ENCODE measurements around the gene ITGA8. TPM values are rescaled to one million over a fixed set of nuclear protein-coding genes. Genes with fewer than 3 reads are reported as not detected.
"Not testable (repeated sequence)": the region's sequence is repeated elsewhere in the genome, so short reads cannot be mapped to it uniquely, and the experiment has no call there.

Gene ITGA8
- polyA plus RNA-seq, 6 donors from 2014 or later = not detected

- no peaks in the 10 kb centered on the region for H3K36me3 Mint-ChIP-seq
- H3K4me3 Mint-ChIP-seq = no peak overlapping the region
- peaks cover 0 to 7% (median 4%) of the 10 kb centered on the region in 3 donors for H3K27me3 Mint-ChIP-seq
- DNase-seq (no peak), ATAC-seq (ENCODE audit: low read depth in 2 of 2) (no peak)
- H3K4me1 Mint-ChIP-seq = no peaks in the 10 kb centered on the region
- H3K27ac Mint-ChIP-seq = no peak overlapping the region
- peaks cover 0 to 11% (median 3%) of the 10 kb centered on the region in 7 donors for H3K9me3 Mint-ChIP-seq
Measured at GRCh38 chr10:15545884-15546283, 173.8 kb downstream of the ITGA8 start.

- no peak for ATAC-seq (ENCODE audit: low read depth in 2 of 2)
- DNase-seq = no peak
- H3K27ac Mint-ChIP-seq = peak overlapping the region in 1 of 6 donors; percentile 29
- peaks cover 0 to 4% (median under 1%) of the 10 kb centered on the region in 3 donors for H3K27me3 Mint-ChIP-seq
- H3K4me3 Mint-ChIP-seq = no peak overlapping the region
- no peaks in the 10 kb centered on the region for H3K4me1 Mint-ChIP-seq
- H3K36me3 Mint-ChIP-seq = no peaks in the 10 kb centered on the region
- H3K9me3 Mint-ChIP-seq = peaks cover 0 to 7% (median 1%) of the 10 kb centered on the region in 7 donors
Measured at GRCh38 chr10:15545266-15545665, 174.5 kb downstream of the ITGA8 start.

DNA sequence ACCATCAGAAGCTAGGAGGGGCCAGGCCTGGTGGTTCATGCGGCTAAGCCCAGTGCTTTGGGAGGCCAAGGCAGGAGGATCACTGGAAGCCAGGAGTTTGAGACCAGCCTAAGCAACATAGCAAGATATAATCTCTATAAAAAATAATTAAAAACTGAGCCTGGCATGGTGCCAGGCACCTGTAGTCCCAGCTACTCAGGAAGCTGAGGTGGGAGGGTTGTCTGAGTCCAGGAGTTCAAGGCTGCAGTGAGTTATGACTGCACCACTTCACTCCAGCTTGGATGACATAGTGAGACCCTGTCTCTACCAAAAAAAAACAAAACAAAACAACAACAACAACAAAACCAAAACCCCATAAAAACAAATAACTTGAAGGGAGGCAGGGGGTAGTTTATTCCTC, 175.7 kb downstream of the ITGA8 start:
- Mint-ChIP-seq H3K36me3 (no peaks in the 10 kb centered on the region), H3K27ac (no peak overlapping the region), H3K4me1 (no peaks in the 10 kb centered on the region), H3K9me3 (peaks cover 2 to 12% (median 5%) of the 10 kb centered on the region in 7 donors), H3K27me3 (peaks cover 0 to 4% (median 0%) of the 10 kb centered on the region in 3 donors), H3K4me3 (no peak overlapping the region)
- DNase-seq = no peak
- ATAC-seq (ENCODE audit: low read depth in 2 of 2) = no peak

- H3K36me3 Mint-ChIP-seq = no peaks in the 10 kb centered on the region
- peaks cover 3 to 12% (median 5%) of the 10 kb centered on the region in 7 donors for H3K9me3 Mint-ChIP-seq
- peak overlapping the region in 1 of 6 donors; percentile 4 for H3K27ac Mint-ChIP-seq
- no peak overlapping the region for H3K4me3 Mint-ChIP-seq
- no peak for DNase-seq
- H3K27me3 Mint-ChIP-seq = peaks cover 0 to 4% (median 0%) of the 10 kb centered on the region in 3 donors
- no peaks in the 10 kb centered on the region for H3K4me1 Mint-ChIP-seq
- no peak for ATAC-seq (ENCODE audit: low read depth in 2 of 2)
Measured at GRCh38 chr10:15542817-15543216, 176.9 kb downstream of the ITGA8 start.

GRCh38 chr10:15541376-15541775, 178.3 kb downstream of the ITGA8 start:
- Mint-ChIP-seq H3K9me3 (peaks cover 3 to 12% (median 5%) of the 10 kb centered on the region in 7 donors), H3K27ac (no peak overlapping the region), H3K36me3 (no peaks in the 10 kb centered on the region), H3K27me3 (peaks cover 0 to 1% (median 0%) of the 10 kb centered on the region in 3 donors), H3K4me3 (no peak overlapping the region), H3K4me1 (no peaks in the 10 kb centered on the region)
- DNase-seq (no peak), ATAC-seq (ENCODE audit: low read depth in 2 of 2) (no peak)

DNA sequence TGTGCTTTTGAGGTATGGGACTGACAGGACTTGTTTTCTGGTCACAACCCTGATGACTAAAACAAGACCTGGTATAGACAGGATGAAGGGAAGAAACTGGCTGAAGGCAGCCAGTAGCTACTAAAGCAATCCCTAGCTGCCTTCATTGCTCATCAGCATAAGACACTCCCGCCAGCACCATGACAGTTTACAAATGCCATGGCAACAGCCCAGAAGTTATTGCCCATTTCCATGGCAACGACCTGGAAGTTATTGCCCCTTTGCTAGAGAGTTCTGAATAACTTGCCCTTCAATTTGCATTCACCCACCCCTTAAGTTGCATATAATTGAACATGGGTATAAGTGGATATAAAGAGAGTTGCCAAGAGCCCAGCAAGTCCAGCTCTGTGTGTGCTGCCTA, 179.0 kb downstream of the ITGA8 start:
- no peak overlapping the region for H3K4me3 Mint-ChIP-seq
- H3K9me3 Mint-ChIP-seq = peaks cover 3 to 12% (median 5%) of the 10 kb centered on the region in 7 donors
- H3K36me3 Mint-ChIP-seq = no peaks in the 10 kb centered on the region
- DNase-seq (no peak), ATAC-seq (ENCODE audit: low read depth in 2 of 2) (no peak)
- H3K4me1 Mint-ChIP-seq = no peaks in the 10 kb centered on the region
- H3K27ac Mint-ChIP-seq = no peak overlapping the region
- no peaks in the 10 kb centered on the region for H3K27me3 Mint-ChIP-seq

GRCh38 chr10:15539262-15539661, 180.5 kb downstream of the ITGA8 start:
- ATAC-seq (ENCODE audit: low read depth in 2 of 2) (no peak), DNase-seq (no peak)
- Mint-ChIP-seq H3K4me3 (no peak overlapping the region), H3K36me3 (no peaks in the 10 kb centered on the region), H3K27ac (no peak overlapping the region), H3K4me1 (no peaks in the 10 kb centered on the region), H3K9me3 (peaks cover 3 to 13% (median 5%) of the 10 kb centered on the region in 7 donors), H3K27me3 (no peaks in the 10 kb centered on the region)

DNA sequence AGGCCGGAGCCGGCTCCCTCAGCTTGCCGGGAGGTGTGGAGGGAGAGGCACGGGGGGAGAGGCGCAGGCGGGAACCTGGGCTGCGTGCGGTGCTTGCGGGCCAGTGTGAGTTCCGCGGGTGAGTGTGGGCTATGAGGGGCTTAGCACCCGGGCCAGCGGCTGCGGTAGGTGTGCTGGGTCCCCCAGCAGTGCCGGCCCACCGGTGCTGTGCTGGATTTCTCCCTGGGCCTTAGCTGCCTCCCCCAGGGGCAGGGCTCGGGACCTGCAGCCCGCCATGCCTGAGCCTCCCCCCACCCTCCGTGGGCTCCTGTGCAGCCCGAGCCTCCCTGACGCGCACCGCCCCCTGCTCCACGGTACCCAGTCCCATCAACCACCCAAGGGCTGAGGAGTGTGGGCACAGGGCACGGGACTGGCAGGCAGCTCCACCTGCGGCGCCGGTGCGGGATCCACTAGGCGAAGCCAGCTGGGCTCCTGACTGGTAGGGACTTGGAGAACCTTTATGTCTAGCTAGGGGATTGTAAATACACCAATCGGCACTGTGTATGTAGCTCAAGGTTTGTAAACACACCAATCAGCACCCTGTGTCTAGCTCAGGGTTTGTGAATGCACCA, 184.7 kb downstream of the ITGA8 start:
- DNase-seq; H3K27me3 Mint-ChIP-seq; H3K4me1 Mint-ChIP-seq; H3K4me3 Mint-ChIP-seq; H3K27ac Mint-ChIP-seq; H3K36me3 Mint-ChIP-seq; ATAC-seq (ENCODE audit: low read depth in 2 of 2): not testable (repeated sequence)
- H3K9me3 Mint-ChIP-seq = peaks cover 2 to 10% (median 4%) of the 10 kb centered on the region in 7 donors

DNA sequence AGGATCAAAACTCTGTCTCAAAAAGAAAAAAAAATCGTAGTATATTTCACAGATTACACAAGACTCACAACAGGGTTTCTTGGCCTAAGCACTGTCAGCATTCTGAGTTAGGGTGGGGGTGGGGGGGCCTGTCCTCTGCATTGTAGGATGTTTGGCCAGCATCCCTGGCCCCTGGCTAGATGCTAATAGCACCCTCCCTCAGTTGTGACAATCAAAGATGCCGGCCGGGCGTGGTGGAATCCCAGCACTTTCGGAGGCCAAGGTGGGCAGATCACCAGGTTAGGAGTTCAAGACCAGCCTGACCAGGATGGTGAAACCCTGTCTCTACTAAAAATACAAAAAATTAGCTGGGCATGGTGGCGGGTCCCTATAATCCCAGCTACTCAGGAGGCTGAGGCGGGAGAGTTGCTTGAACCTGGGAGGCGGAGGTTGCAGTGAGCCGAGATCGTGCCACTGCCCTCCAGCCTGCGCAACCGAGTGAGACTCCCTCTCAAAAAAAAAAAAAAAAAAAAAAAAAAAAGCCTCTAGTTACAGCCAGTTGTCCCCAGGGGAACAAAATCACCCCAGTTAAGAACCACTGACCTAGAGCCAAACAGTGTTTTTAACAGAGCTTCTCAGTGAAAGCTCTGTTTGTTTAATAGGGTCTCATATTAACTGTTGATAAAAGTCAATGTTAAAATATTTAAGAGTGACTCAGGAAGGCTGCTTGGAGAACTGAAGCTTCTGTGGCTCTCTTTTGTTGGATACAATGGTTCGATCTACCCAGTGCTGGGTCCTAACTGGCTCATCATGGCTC, 187.6 kb downstream of the ITGA8 start:
- Mint-ChIP-seq H3K4me1 (no peaks in the 10 kb centered on the region), H3K36me3 (no peaks in the 10 kb centered on the region), H3K27ac (no peak overlapping the region), H3K4me3 (no peak overlapping the region), H3K27me3 (no peaks in the 10 kb centered on the region), H3K9me3 (peaks cover 0 to 10% (median 0%) of the 10 kb centered on the region in 7 donors)
- DNase-seq = no peak
- ATAC-seq (ENCODE audit: low read depth in 2 of 2) = no peak

GRCh38 chr10:15528859-15529239, 190.9 kb downstream of the ITGA8 start:
- DNase-seq (no peak), ATAC-seq (ENCODE audit: low read depth in 2 of 2) (no peak)
- no peak overlapping the region for H3K27ac Mint-ChIP-seq
- peaks cover 0 to 3% (median 0%) of the 10 kb centered on the region in 7 donors for H3K9me3 Mint-ChIP-seq
- H3K36me3 Mint-ChIP-seq = no peaks in the 10 kb centered on the region
- H3K27me3 Mint-ChIP-seq = peaks cover 0 to 4% (median 0%) of the 10 kb centered on the region in 3 donors
- H3K4me3 Mint-ChIP-seq = no peak overlapping the region
- H3K4me1 Mint-ChIP-seq = no peaks in the 10 kb centered on the region

DNA sequence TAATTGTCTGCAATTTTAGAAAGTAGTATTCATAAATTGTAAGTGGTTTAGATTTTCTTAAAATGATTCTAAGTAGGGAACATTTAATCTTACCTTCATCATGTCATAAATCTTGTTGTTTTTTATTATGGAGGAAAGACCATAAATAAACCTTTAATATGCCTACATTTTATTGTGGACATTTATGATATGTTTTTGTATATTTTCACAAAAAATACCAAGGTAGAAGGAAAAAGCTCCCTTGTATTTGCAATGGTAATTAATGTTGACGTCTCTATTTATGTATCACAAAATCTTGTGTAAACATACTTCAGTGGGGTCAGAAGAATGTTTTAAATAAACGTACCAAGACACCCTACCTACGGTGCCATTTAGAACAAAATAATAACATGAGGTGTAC, 193.0 kb downstream of the ITGA8 start:
- no peak for DNase-seq
- Mint-ChIP-seq H3K36me3 (no peaks in the 10 kb centered on the region), H3K27me3 (peaks cover 0 to 4% (median 0%) of the 10 kb centered on the region in 3 donors), H3K4me3 (no peak overlapping the region), H3K4me1 (no peaks in the 10 kb centered on the region), H3K9me3 (peaks cover 0 to 4% (median 0%) of the 10 kb centered on the region in 7 donors), H3K27ac (no peak overlapping the region)
- no peak for ATAC-seq (ENCODE audit: low read depth in 2 of 2)

GRCh38 chr10:15521328-15521903, 198.3 kb downstream of the ITGA8 start:
- no peak overlapping the region for H3K4me3 Mint-ChIP-seq
- no peak overlapping the region for H3K27ac Mint-ChIP-seq
- H3K27me3 Mint-ChIP-seq = peaks cover 0 to 7% (median 0%) of the 10 kb centered on the region in 3 donors
- DNase-seq (no peak), ATAC-seq (ENCODE audit: low read depth in 2 of 2) (no peak)
- no peaks in the 10 kb centered on the region for H3K36me3 Mint-ChIP-seq
- H3K4me1 Mint-ChIP-seq = no peaks in the 10 kb centered on the region
- H3K9me3 Mint-ChIP-seq = peaks cover 0 to 8% (median 3%) of the 10 kb centered on the region in 7 donors

GRCh38 chr10:15518250-15518649, 201.5 kb downstream of the ITGA8 start:
- DNase-seq (no peak), ATAC-seq (ENCODE audit: low read depth in 2 of 2) (no peak)
- Mint-ChIP-seq H3K4me1 (no peaks in the 10 kb centered on the region), H3K36me3 (no peaks in the 10 kb centered on the region), H3K27ac (no peak overlapping the region), H3K27me3 (peaks cover 0 to 3% (median 0%) of the 10 kb centered on the region in 3 donors), H3K9me3 (peaks cover 0 to 8% (median 0%) of the 10 kb centered on the region in 7 donors), H3K4me3 (no peak overlapping the region)
